RKO (cell line): Measurements from ENCODE around the gene CCDC68.

ENCODE experiments used
- DNase-seq: peaks from one replicate; pipeline ENCODE4 v3.0.0-alpha.2; 2016; ENCODE audit warnings: low spot score

CCDC68 gene

GRCh38 chr18:54960197-54960596, 936 bp upstream of the CCDC68 start:
- DNase-seq, result no peak

GRCh38 chr18:54957996-54958395, 1.3 kb downstream of the CCDC68 start:
- DNase-seq, result no peak

- no peak for DNase-seq
These were observed 1.9 kb downstream of the CCDC68 start for GRCh38 chr18:54957296-54957832.

- no peak for DNase-seq
These were observed 2.8 kb downstream of the CCDC68 start for GRCh38 chr18:54956506-54956905.

- no peak for DNase-seq
These were observed 7.2 kb downstream of the CCDC68 start for GRCh38 chr18:54952026-54952425.

- DNase-seq, result no peak
These were observed 9.0 kb downstream of the CCDC68 start for GRCh38 chr18:54950221-54950620.

- DNase-seq, result no peak
These were observed 9.7 kb downstream of the CCDC68 start for GRCh38 chr18:54949588-54949987.

- no peak for DNase-seq
These were observed 10.9 kb downstream of the CCDC68 start for GRCh38 chr18:54948350-54948837.

- DNase-seq, result no peak
These were observed 12.2 kb downstream of the CCDC68 start for GRCh38 chr18:54947091-54947490.

GRCh38 chr18:54946149-54946581, 13.1 kb downstream of the CCDC68 start:
- DNase-seq, result peak; percentile 56

- DNase-seq, result no peak
These were observed 13.6 kb downstream of the CCDC68 start for GRCh38 chr18:54945576-54946125.

GRCh38 chr18:54942569-54942968, 16.7 kb downstream of the CCDC68 start:
- no peak for DNase-seq

- DNase-seq, result no peak
These were observed 17.1 kb downstream of the CCDC68 start for GRCh38 chr18:54942144-54942543.

- DNase-seq, result no peak
These were observed 19.8 kb downstream of the CCDC68 start for GRCh38 chr18:54939361-54939917.

- no peak for DNase-seq
These were observed 20.8 kb downstream of the CCDC68 start for GRCh38 chr18:54938506-54938905.

GRCh38 chr18:54932472-54932871, 26.8 kb downstream of the CCDC68 start:
- DNase-seq, result no peak

- DNase-seq, result no peak
These were observed 28.1 kb downstream of the CCDC68 start for GRCh38 chr18:54931152-54931551.

- no peak for DNase-seq
These were observed 31.0 kb downstream of the CCDC68 start for GRCh38 chr18:54928236-54928635.

- DNase-seq, result no peak
These were observed 32.5 kb downstream of the CCDC68 start for GRCh38 chr18:54926593-54927325.

GRCh38 chr18:54924948-54925347, 34.3 kb downstream of the CCDC68 start:
- DNase-seq, result peak; percentile 15

- DNase-seq, result no peak
These were observed 35.8 kb downstream of the CCDC68 start for GRCh38 chr18:54923339-54923956.

- DNase-seq, result no peak
These were observed 39.8 kb downstream of the CCDC68 start for GRCh38 chr18:54919412-54919811.

- DNase-seq, result no peak
These were observed 41.2 kb downstream of the CCDC68 start for GRCh38 chr18:54918060-54918459.
